Pancreas (tissue), 10 donors: ENCODE results near the gene IGFBP5. TPM values are rescaled to one million over a fixed set of nuclear protein-coding genes. Genes with fewer than 3 reads are reported as not detected.

ENCODE experiments used
- ATAC-seq, 4 donors: fragments of 200-7000 bp; cut with Tn5 transposase; one replicate each; pipeline versions ENCODE4 v1.8.0 to v1.9.1; 2020; ENCODE audit warnings: mild to moderate bottlenecking in 4 of 4, moderate library complexity in 4 of 4
- DNase-seq, 6 donors: peaks; one replicate each; pipeline ENCODE4 v3.0.0-alpha.2; 2020
- FAIRE-seq: peaks from 2 replicates; lab custom pipeline; 2012; peaks lifted over from hg19 to GRCh38; lab: Jason Lieb, UNC
- H3K27ac ChIP-seq, 4 donors: fragments of 200-600 bp; sonication (generic); 1 replicate in 3 of 4; 2 replicates in 1 of 4; pipeline versions ENCODE4 v1.5.0 to v1.8.0; 2020
- H3K27me3 ChIP-seq, 4 donors: fragments of 200-600 bp; one replicate each; pipeline ENCODE4 v1.8.0; 2021
- H3K36me3 ChIP-seq, 3 donors: fragments of 200-600 bp; sonication (generic) in 1 of 3; one replicate each; pipeline versions ENCODE4 v1.5.0 to v1.8.0; 2020 to 2021
- H3K4me1 ChIP-seq, 3 donors: fragments of 200-600 bp; one replicate each; pipeline ENCODE4 v1.8.0; 2021
- H3K4me3 ChIP-seq, 4 donors: fragments of 200-600 bp; sonication (generic) in 2 of 4; one replicate each; pipeline versions ENCODE4 v1.5.0 to v1.8.0; 2020 to 2021
- H3K9me3 ChIP-seq, 4 donors: fragments of 200-600 bp; one replicate each; pipeline ENCODE4 v1.8.0; 2021
- CTCF ChIP-seq, 4 donors: fragments of 200-600 bp; sonication (generic) in 3 of 4; IDR thresholded peaks; one replicate each; pipeline versions ENCODE4 v1.5.0 to v1.8.0; 2021; ENCODE audit warnings: antibody characterized with exemption in 4 of 4
- WGBS, 2 donors: extraction: QIAGEN DNeasy Blood & Tissue Kit; methylation state at CpG; one replicate each; pipeline ENCODE4 v1.1.7; 2013; 5-methylcytosine and 5-hydroxymethylcytosine counted together
- intact Hi-C, 3 donors: fragments of 100-400 bp; cut with DNase I; formaldehyde crosslinking; loops; one replicate each; pipeline versions ENCODE4 v1.11.1 to v1.14.2; 2022
- polyA plus RNA-seq, 2 donors: library from polyadenylated mRNA; stranded (reverse); fragments of 200-250 nt; gene quantifications; one replicate each; pipeline ENCODE4 v1.2.3, GENCODE V29; 2013
- total RNA-seq, 6 donors: library from RNA; stranded (reverse); fragmentation: NEBNext Ultra II Directional in 4 of 6; extraction: Animal tissue kit (Norgen Biotek cat#: 25700) in 4 of 6; gene quantifications; one replicate each; pipeline versions ENCODE4 v1.2.1 to v1.2.4, GENCODE V29; 2021 to 2023
- donor health status: healthy with polysubstance abuse.
- donor health status: DM: no; HTN: no; CAD: no; lungs with moderate emphysema.
- donor health status: DM: no; HTN: no; CAD: no.
- donor health status: control.
- donor health status: control.
- donor health status: Bipolar disorder and iron deficiency.
- donor health status: DM: yes; HTN: yes; CAD: no.
- donor health status: DM: no; HTN: no; CAD: no.
- donor health status: DM: no; HTN: no; CAD: no.
- donor health status: DM: yes; HTN: yes; CAD: no.

Gene IGFBP5
- total and polyA plus RNA-seq, 8 donors = 8.2 to 91.6 (median 23.2) TPM

- WGBS, 2 donors = 77 to 87% methylated on average over 21 of the region's 21 CpGs
- no peaks in the 10 kb centered on the region for H3K36me3 ChIP-seq
- no peaks in the 10 kb centered on the region for H3K9me3 ChIP-seq
- DNase-seq (no peak), FAIRE-seq (no peak), ATAC-seq (no peak)
- H3K27ac ChIP-seq = no peak overlapping the region
- no peaks in the 10 kb centered on the region for H3K4me1 ChIP-seq
- H3K27me3 ChIP-seq = no peaks in the 10 kb centered on the region
- intact Hi-C loops = no loop called here
- H3K4me3 ChIP-seq = no peak overlapping the region
- TF ChIP-seq CTCF (IDR thresholded peaks at IDR 0.05) = no peak
These were observed 16.3 kb downstream of the IGFBP5 start for GRCh38 chr2:216678813-216679657.

- H3K27me3 ChIP-seq = no peaks in the 10 kb centered on the region
- H3K9me3 ChIP-seq = no peaks in the 10 kb centered on the region
- H3K4me3 ChIP-seq = no peak overlapping the region
- no peaks in the 10 kb centered on the region for H3K4me1 ChIP-seq
- intact Hi-C loops = no loop called here
- no peak overlapping the region for H3K27ac ChIP-seq
- no peak for TF ChIP-seq CTCF (IDR thresholded peaks at IDR 0.05)
- no peaks in the 10 kb centered on the region for H3K36me3 ChIP-seq
- DNase-seq (no peak), ATAC-seq (no peak), FAIRE-seq (no peak)
- 90 to 99% methylated on average over 12 of the region's 12 CpGs for WGBS, 2 donors
These were observed 17.3 kb downstream of the IGFBP5 start for GRCh38 chr2:216678098-216678465.

GRCh38 chr2:216677439-216678097 is 17.8 kb downstream of the IGFBP5 start:
- H3K4me3 ChIP-seq = no peak overlapping the region
- H3K27me3 ChIP-seq = no peaks in the 10 kb centered on the region
- no peak for TF ChIP-seq CTCF (IDR thresholded peaks at IDR 0.05)
- no peaks in the 10 kb centered on the region for H3K36me3 ChIP-seq
- WGBS, 2 donors = 86 to 88% methylated on average over 9 of the region's 9 CpGs
- ATAC-seq (no peak), DNase-seq (no peak), FAIRE-seq (no peak)
- no peaks in the 10 kb centered on the region for H3K9me3 ChIP-seq
- H3K4me1 ChIP-seq = no peaks in the 10 kb centered on the region
- intact Hi-C loops = no loop called here
- no peak overlapping the region for H3K27ac ChIP-seq

- intact Hi-C loops = no loop called here
- WGBS, 2 donors = 74 to 83% methylated on average over 15 to 17 of the region's 17 CpGs
- FAIRE-seq = no peak
- no peak for DNase-seq
- Histone ChIP-seq H3K4me1 (no peaks in the 10 kb centered on the region), H3K27me3 (no peaks in the 10 kb centered on the region), H3K36me3 (no peaks in the 10 kb centered on the region), H3K4me3 (no peak overlapping the region), H3K27ac (no peak overlapping the region), H3K9me3 (no peaks in the 10 kb centered on the region)
- no peak for ATAC-seq
- no peak for TF ChIP-seq CTCF (IDR thresholded peaks at IDR 0.05)
These were observed 18.7 kb downstream of the IGFBP5 start for GRCh38 chr2:216676630-216677029.

- no peak for ATAC-seq
- Histone ChIP-seq H3K9me3 (no peaks in the 10 kb centered on the region), H3K27ac (no peak overlapping the region), H3K36me3 (no peaks in the 10 kb centered on the region), H3K27me3 (no peaks in the 10 kb centered on the region), H3K4me3 (no peak overlapping the region), H3K4me1 (no peaks in the 10 kb centered on the region)
- TF ChIP-seq CTCF (IDR thresholded peaks at IDR 0.05) = no peak
- DNase-seq = no peak
- no peak for FAIRE-seq
- intact Hi-C loops = no loop called here
- WGBS, 2 donors = 90 to 91% methylated on average over 9 of the region's 9 CpGs
These were observed 21.0 kb downstream of the IGFBP5 start for GRCh38 chr2:216674376-216674775.
